ENCODE data around the gene FBXL15. TPM values are rescaled to one million over a fixed set of nuclear protein-coding genes. Genes with fewer than 3 reads are reported as not detected.

Gene FBXL15
- total and polyA plus RNA-seq, 2 donors (not counting 3 experiments of a cell fraction or from before 2014, with no cell fraction given), result 9.9 to 15.3 TPM

- Histone ChIP-seq H2AFZ (ENCODE audit: low read depth, low read length) (no peak overlapping the region), H4K20me1 (replicated peaks; ENCODE audit: control insufficient read depth, extremely low read depth, insufficient read depth, low read length) (no peaks in the 10 kb centered on the region), H3K27me3 (ENCODE audit: control insufficient read depth in 2 of 2, insufficient read depth in 2 of 2, low read length in 2 of 2) (no peaks in the 10 kb centered on the region), H3K4me2 (ENCODE audit: insufficient read depth, low read length) (no peak overlapping the region), H3K27ac (ENCODE audit: insufficient read depth, low read depth, low read length) (no peak overlapping the region), H3K4me3 (replicated peaks in 1 of 3; ENCODE audit: insufficient read depth in 1 of 3, low read depth in 1 of 3, low read length in 3 of 3) (no peak overlapping the region), H3K79me2 (ENCODE audit: control insufficient read depth, insufficient read depth, low read length) (no peaks in the 10 kb centered on the region), H3K4me1 (ENCODE audit: control insufficient read depth, extremely low read depth, insufficient read depth, low read length) (peaks cover 3% of the 10 kb centered on the region), H3K9ac (replicated peaks; ENCODE audit: extremely low read depth, insufficient read depth, low read length) (no peak overlapping the region), H3K36me3 (ENCODE audit: control insufficient read depth in 2 of 2, extremely low read depth in 1 of 2, insufficient read depth in 2 of 2, low read length in 2 of 2) (no peaks in the 10 kb centered on the region), H3K9me1 (replicated peaks; ENCODE audit: control insufficient read depth, extremely low read depth, insufficient read depth, low read length) (no peaks in the 10 kb centered on the region), H3K9me3 (replicated peaks; ENCODE audit: control insufficient read depth, insufficient read depth, low read length) (no peaks in the 10 kb centered on the region)
- TF ChIP-seq JUN (IDR thresholded peaks at IDR 0.05; ENCODE audit: borderline replicate concordance, insufficient read depth, insufficient read length, low read depth) (peak; percentile 64), EZH2 (IDR thresholded peaks at IDR 0.05; ENCODE audit: borderline replicate concordance, low read depth, low read length, severe bottlenecking) (no peak)
- ChIA-PET CTCF (interaction anchor here (2.1 kb wide), 1 partner anchor 9 kb away, joined by 5 read pairs; no protein-coding TSS in a partner anchor), POLR2A (no interaction called here)
- dilution Hi-C loops (cut with MboI; ENCODE audit: extremely low pct_ligation_motif_present, low sequenced_read_pairs) (no loop called here), intact Hi-C loops (cut with micrococcal nuclease) (no loop called here)
- DNase-seq (ENCODE audit: low read depth, low spot score) (no peak), FAIRE-seq (no peak)
- no TSS peak for BruUV-seq (replicated peaks)
These were observed 32.2 kb downstream of the FBXL15 start for GRCh38 chr10:102452672-102453340.

GRCh38 chr10:102453502-102453901 is 32.9 kb downstream of the FBXL15 start:
- no peaks in the 10 kb centered on the region for H3K9me1 ChIP-seq (replicated peaks; ENCODE audit: control insufficient read depth, extremely low read depth, insufficient read depth, low read length)
- BruUV-seq (replicated peaks), result no TSS peak
- DNase-seq (ENCODE audit: low read depth, low spot score) (no peak), FAIRE-seq (no peak)
- intact Hi-C loops (cut with micrococcal nuclease), result no loop called here
- H3K4me1 ChIP-seq (ENCODE audit: control insufficient read depth, extremely low read depth, insufficient read depth, low read length), result peaks cover 3% of the 10 kb centered on the region
- no peak overlapping the region for H2AFZ ChIP-seq (ENCODE audit: low read depth, low read length)
- H3K4me3 ChIP-seq (replicated peaks in 1 of 3; ENCODE audit: insufficient read depth in 1 of 3, low read depth in 1 of 3, low read length in 3 of 3), result no peak overlapping the region
- H4K20me1 ChIP-seq (replicated peaks; ENCODE audit: control insufficient read depth, extremely low read depth, insufficient read depth, low read length), result no peaks in the 10 kb centered on the region
- TF ChIP-seq GATA2 (IDR thresholded peaks at IDR 0.05; ENCODE audit: insufficient read depth, insufficient read length, low read depth, low read length) (no peak), FOS (IDR thresholded peaks at IDR 0.05; ENCODE audit: borderline replicate concordance, insufficient read depth, low read length) (no peak), POLR2AphosphoS5 (IDR thresholded peaks at IDR 0.05; ENCODE audit: insufficient read depth, low read depth, low read length) (no peak), MAX (IDR thresholded peaks at IDR 0.05; ENCODE audit: insufficient read depth, insufficient read length) (no peak), EZH2 (IDR thresholded peaks at IDR 0.05; ENCODE audit: borderline replicate concordance, low read depth, low read length, severe bottlenecking) (no peak), JUN (IDR thresholded peaks at IDR 0.05; ENCODE audit: borderline replicate concordance, insufficient read depth, insufficient read length, low read depth) (no peak), MYC (IDR thresholded peaks at IDR 0.05; ENCODE audit: low read depth, low read length) (no peak), POLR2A (IDR thresholded peaks at IDR 0.05; ENCODE audit: low read depth, low read length) (no peak)
- TF ChIP-seq, protein P1, sequence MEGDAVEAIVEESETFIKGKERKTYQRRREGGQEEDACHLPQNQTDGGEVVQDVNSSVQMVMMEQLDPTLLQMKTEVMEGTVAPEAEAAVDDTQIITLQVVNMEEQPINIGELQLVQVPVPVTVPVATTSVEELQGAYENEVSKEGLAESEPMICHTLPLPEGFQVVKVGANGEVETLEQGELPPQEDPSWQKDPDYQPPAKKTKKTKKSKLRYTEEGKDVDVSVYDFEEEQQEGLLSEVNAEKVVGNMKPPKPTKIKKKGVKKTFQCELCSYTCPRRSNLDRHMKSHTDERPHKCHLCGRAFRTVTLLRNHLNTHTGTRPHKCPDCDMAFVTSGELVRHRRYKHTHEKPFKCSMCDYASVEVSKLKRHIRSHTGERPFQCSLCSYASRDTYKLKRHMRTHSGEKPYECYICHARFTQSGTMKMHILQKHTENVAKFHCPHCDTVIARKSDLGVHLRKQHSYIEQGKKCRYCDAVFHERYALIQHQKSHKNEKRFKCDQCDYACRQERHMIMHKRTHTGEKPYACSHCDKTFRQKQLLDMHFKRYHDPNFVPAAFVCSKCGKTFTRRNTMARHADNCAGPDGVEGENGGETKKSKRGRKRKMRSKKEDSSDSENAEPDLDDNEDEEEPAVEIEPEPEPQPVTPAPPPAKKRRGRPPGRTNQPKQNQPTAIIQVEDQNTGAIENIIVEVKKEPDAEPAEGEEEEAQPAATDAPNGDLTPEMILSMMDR (IDR thresholded peaks at IDR 0.05; ENCODE audit: extremely low read depth in 1 of 2, insufficient read depth in 1 of 2, low read depth in 1 of 2, low read length in 2 of 2), result no peak
- no peak overlapping the region for H3K4me2 ChIP-seq (ENCODE audit: insufficient read depth, low read length)
- ChIA-PET POLR2A (no interaction called here), CTCF (interaction anchor here (2.1 kb wide), 1 partner anchor 8 kb away, joined by 5 read pairs; no protein-coding TSS in a partner anchor)
- dilution Hi-C loops (cut with MboI; ENCODE audit: extremely low pct_ligation_motif_present, low sequenced_read_pairs), result no loop called here
- no peaks in the 10 kb centered on the region for H3K27me3 ChIP-seq (ENCODE audit: control insufficient read depth in 2 of 2, insufficient read depth in 2 of 2, low read length in 2 of 2)
- H3K79me2 ChIP-seq (ENCODE audit: control insufficient read depth, insufficient read depth, low read length), result no peaks in the 10 kb centered on the region
- no peak overlapping the region for H3K27ac ChIP-seq (ENCODE audit: insufficient read depth, low read depth, low read length)
- no peak overlapping the region for H3K9ac ChIP-seq (replicated peaks; ENCODE audit: extremely low read depth, insufficient read depth, low read length)
- no peaks in the 10 kb centered on the region for H3K9me3 ChIP-seq (replicated peaks; ENCODE audit: control insufficient read depth, insufficient read depth, low read length)
- H3K36me3 ChIP-seq (ENCODE audit: control insufficient read depth in 2 of 2, extremely low read depth in 1 of 2, insufficient read depth in 2 of 2, low read length in 2 of 2), result no peaks in the 10 kb centered on the region
